Mesothelial cell of epicardium (in vitro differentiated cells): ENCODE data around the gene SAGE1. TPM values are rescaled to one million over a fixed set of nuclear protein-coding genes. Genes with fewer than 3 reads are reported as not detected.
"Not testable (repeated sequence)": the region's sequence is repeated elsewhere in the genome, so short reads cannot be mapped to it uniquely, and the experiment has no call there.

Experiments
- DNase-seq, 2 experiments: peaks; one replicate each; pipeline ENCODE4 v3.0.0; 2021; ENCODE audit warnings: low spot score in 2 of 2; ENCODE audit not compliant: unreplicated experiment in 2 of 2
- H3K27ac Mint-ChIP-seq: 2 replicates; pipeline ENCODE4 v1.8.0; 2021; ENCODE audit warnings: mixed read lengths
- H3K27me3 Mint-ChIP-seq: 2 replicates; pipeline ENCODE4 v1.8.0; 2021; ENCODE audit warnings: low read depth, mixed read lengths
- H3K36me3 Mint-ChIP-seq: 2 replicates; pipeline ENCODE4 v1.8.0; 2021; ENCODE audit warnings: mixed read lengths
- H3K4me1 Mint-ChIP-seq: 2 replicates; pipeline ENCODE4 v1.8.0; 2021; ENCODE audit warnings: mixed read lengths
- H3K4me3 Mint-ChIP-seq: 2 replicates; pipeline ENCODE4 v1.8.0; 2021; ENCODE audit warnings: mild to moderate bottlenecking, moderate library complexity, mixed read lengths
- H3K9me3 Mint-ChIP-seq: 2 replicates; pipeline ENCODE4 v1.8.0; 2021; ENCODE audit warnings: mixed read lengths
- CTCF ChIP-seq: fragments of 200-600 bp; sonication (generic); IDR thresholded peaks from one replicate; pipeline ENCODE4 v1.5.0; 2021; ENCODE audit warnings: antibody characterized with exemption; ENCODE audit not compliant: unreplicated experiment
- total RNA-seq: library from RNA; stranded (reverse); gene quantifications from 3 replicates; pipeline ENCODE4 v1.2.1, GENCODE V29; 2021

The SAGE1 gene, protein sequence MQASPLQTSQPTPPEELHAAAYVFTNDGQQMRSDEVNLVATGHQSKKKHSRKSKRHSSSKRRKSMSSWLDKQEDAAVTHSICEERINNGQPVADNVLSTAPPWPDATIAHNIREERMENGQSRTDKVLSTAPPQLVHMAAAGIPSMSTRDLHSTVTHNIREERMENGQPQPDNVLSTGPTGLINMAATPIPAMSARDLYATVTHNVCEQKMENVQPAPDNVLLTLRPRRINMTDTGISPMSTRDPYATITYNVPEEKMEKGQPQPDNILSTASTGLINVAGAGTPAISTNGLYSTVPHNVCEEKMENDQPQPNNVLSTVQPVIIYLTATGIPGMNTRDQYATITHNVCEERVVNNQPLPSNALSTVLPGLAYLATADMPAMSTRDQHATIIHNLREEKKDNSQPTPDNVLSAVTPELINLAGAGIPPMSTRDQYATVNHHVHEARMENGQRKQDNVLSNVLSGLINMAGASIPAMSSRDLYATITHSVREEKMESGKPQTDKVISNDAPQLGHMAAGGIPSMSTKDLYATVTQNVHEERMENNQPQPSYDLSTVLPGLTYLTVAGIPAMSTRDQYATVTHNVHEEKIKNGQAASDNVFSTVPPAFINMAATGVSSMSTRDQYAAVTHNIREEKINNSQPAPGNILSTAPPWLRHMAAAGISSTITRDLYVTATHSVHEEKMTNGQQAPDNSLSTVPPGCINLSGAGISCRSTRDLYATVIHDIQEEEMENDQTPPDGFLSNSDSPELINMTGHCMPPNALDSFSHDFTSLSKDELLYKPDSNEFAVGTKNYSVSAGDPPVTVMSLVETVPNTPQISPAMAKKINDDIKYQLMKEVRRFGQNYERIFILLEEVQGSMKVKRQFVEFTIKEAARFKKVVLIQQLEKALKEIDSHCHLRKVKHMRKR
- not detected in 3 replicates for total RNA-seq

DNA sequence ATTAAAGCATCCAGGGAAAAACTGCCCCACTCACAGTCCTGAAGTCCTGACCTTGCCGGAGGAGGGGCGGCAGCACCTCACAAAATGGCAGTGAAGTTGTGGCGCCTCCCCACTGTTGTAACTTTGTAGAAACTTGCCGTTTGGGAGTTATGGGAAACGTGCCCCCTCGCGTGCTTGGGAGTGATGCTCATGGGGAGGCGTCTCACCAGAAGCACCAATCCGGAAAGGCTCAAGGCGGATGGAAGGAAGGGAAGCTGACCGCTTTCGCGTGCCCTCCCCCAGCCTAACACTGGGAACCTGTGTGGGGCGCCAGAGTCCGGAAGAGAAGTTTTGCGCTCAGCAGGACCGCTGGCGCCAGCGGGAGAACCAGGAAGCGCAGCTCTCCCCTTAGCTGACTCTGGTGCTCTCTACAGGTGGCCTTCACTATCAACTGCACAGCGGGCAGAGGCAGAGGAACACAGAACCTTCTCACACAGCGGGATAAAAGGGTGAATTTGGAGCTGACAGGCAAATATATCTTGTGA, at the start of gene SAGE1, which contains the start of gene CT45A10:
SAGE1 (plus strand) TSS at position 423 of the 524 bp plus-strand sequence. CDS start 2,527 bp downstream, outside the sequence.
CT45A10 (minus strand) TSS at position 151 of the 524 bp plus-strand sequence. CDS start 8,100 bp downstream, outside the sequence.
- DNase-seq: no peak
- no peak for TF ChIP-seq CTCF
- Mint-ChIP-seq H3K27me3 (no peaks in the 10 kb centered on the region), H3K9me3 (peaks cover 60% of the 10 kb centered on the region), H3K4me1 (no peaks in the 10 kb centered on the region), H3K36me3 (no peaks in the 10 kb centered on the region), H3K4me3 (no peak within 1 kb of the TSS), H3K27ac (no peak within 1 kb of the TSS)

GRCh38 chrX:135854438-135854837, 39.1 kb upstream of the SAGE1 start, which contains the start of gene CT45A8:
CT45A8 (minus strand) TSS chrX:135854538; CDS start chrX:135850783, 3,755 bp downstream.
- H3K27me3 Mint-ChIP-seq, H3K4me1 Mint-ChIP-seq, H3K36me3 Mint-ChIP-seq, H3K27ac Mint-ChIP-seq, H3K4me3 Mint-ChIP-seq, H3K9me3 Mint-ChIP-seq, DNase-seq: not testable (repeated sequence)

DNA sequence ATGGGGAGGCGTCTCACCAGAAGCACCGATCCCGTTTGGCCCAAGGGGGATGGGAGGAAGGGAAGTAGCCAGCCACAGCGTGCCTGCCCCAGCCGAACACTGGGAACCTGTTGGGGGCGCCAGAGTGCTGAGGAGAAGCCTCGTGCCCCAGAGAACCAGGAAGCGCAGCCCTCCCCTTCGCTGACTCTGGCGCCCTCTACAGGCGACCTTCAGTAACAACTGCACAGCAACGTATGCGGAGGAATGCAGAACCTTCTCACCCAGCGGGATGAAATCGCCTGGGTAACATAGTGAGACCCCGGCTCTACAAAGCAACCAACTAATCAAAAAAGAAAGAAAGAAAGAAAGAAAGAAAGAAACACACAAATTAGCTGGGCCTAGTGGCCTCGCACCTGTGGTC, 21.8 kb upstream of the SAGE1 start, which contains the start of gene CT45A9:
CT45A9 (minus strand) TSS at position 101 of the 400 bp plus-strand sequence. CDS start 3,751 bp downstream, outside the sequence.
- DNase-seq, H3K36me3 Mint-ChIP-seq, H3K27me3 Mint-ChIP-seq, H3K27ac Mint-ChIP-seq, H3K4me3 Mint-ChIP-seq, H3K9me3 Mint-ChIP-seq, H3K4me1 Mint-ChIP-seq: not testable (repeated sequence)

DNA sequence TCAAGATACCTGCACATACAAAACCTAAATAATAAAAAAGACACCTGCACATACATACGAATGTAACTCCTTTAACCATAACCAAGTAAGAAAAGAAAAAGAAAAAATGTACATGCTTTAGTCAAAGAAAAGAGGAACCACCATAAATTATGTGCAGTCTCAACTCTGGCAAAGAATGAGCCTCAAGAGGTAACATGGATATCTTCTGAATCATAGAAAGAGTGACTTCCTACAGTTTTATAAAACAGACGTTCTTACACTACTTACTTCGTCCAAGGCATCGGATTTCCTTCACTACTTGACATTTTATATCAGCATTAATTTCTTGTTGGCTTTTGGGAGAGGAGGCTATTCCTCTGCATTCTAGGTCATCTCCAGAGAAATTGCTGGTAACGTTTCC, 10.8 kb upstream of the SAGE1 start:
- H3K27ac Mint-ChIP-seq, H3K27me3 Mint-ChIP-seq, H3K4me1 Mint-ChIP-seq, H3K9me3 Mint-ChIP-seq, H3K36me3 Mint-ChIP-seq, DNase-seq, H3K4me3 Mint-ChIP-seq: not testable (repeated sequence)

- not testable (repeated sequence) for H3K4me1 Mint-ChIP-seq, DNase-seq, H3K36me3 Mint-ChIP-seq, H3K27me3 Mint-ChIP-seq, H3K4me3 Mint-ChIP-seq, H3K27ac Mint-ChIP-seq
- peaks cover 28% of the 10 kb centered on the region for H3K9me3 Mint-ChIP-seq
These were observed 5.3 kb upstream of the SAGE1 start for GRCh38 chrX:135888230-135888629.

DNA sequence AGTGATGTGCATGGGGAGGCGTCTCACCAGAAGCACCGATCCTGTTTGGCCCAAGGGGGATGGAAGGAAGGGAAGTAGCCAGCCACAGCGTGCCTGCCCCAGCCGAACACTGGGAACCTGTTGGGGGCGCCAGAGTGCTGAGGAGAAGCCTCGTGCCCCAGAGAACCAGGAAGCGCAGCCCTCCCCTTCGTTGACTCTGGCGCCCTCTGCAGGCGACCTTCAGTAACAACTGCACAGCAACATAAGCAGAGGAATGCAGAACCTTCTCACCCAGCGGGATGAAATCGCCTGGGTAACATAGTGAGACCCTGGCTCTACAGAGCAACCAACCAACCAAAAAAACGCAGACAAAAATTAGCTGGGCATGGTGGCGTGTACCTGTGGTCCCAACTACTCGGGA, 4.5 kb upstream of the SAGE1 start:
- H3K4me1 Mint-ChIP-seq, H3K4me3 Mint-ChIP-seq, H3K36me3 Mint-ChIP-seq, H3K27ac Mint-ChIP-seq, DNase-seq, H3K27me3 Mint-ChIP-seq: not testable (repeated sequence)
- peaks cover 32% of the 10 kb centered on the region for H3K9me3 Mint-ChIP-seq

DNA sequence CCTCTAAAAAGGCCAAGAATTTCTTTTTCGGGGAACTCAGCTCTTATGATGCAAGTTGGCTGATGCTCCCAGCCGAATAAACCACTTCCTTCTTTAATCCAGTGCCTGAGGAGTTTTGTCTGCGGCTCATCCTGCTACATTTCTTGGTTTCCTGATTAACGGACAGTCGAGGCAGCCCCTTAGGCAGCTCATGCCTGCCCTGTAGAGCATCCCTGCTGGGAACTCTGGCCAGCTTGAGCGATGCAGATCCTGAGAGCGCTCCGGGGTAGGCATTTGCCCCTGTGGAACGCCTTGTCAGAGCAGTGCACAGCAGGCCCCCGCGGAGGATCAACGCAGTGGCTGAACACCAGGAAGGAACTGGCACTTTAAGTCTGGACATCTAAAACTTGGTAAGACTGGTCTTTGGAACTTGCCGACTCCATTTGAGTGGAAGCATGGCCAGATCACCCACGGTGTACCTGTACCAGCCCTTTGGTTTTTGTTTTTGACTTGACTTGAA, 3.4 kb upstream of the SAGE1 start:
- Mint-ChIP-seq H3K4me1 (no peaks in the 10 kb centered on the region), H3K9me3 (peaks cover 41% of the 10 kb centered on the region)

More for the DNA sequence above, 3.4 kb upstream of the SAGE1 start:
- DNase-seq: no peak
- no peak overlapping the region for H3K27ac Mint-ChIP-seq
- no peak for TF ChIP-seq CTCF
- H3K27me3 Mint-ChIP-seq: no peaks in the 10 kb centered on the region
- no peak overlapping the region for H3K4me3 Mint-ChIP-seq
- no peaks in the 10 kb centered on the region for H3K36me3 Mint-ChIP-seq
